SK-N-SH (cell line): ENCODE results near the gene TRIM29. TPM values are rescaled to one million over a fixed set of nuclear protein-coding genes. Genes with fewer than 3 reads are reported as not detected.
"Not testable (repeated sequence)": the region's sequence is repeated elsewhere in the genome, so short reads cannot be mapped to it uniquely, and the experiment has no call there.

Source experiments
- CTCF ChIA-PET: fragments of 300-600, 350-600 bp; formaldehyde crosslinking; extraction: SDS; loops from one replicate; lab custom pipeline; 2021; lab: Yijun Ruan, JAX
- POLR2A ChIA-PET: fragments of 350-600 bp; sonication (Branson Sonifier 250); formaldehyde crosslinking; extraction: SDS; loops from one replicate; lab custom pipeline; 2020; ENCODE audit warnings: antibody characterized with exemption, inconsistent platforms; lab: Yijun Ruan, JAX
- DNase-seq: peaks from one replicate; pipeline ENCODE4 v3.0.0; 2012
- H2AFZ ChIP-seq: fragments of 200-600 bp; sonication (generic); 2 replicates; pipeline ENCODE4 v1.8.1; 2016; ENCODE audit warnings: antibody characterized with exemption, mild to moderate bottlenecking, low read depth
- H3F3A ChIP-seq: fragments of 200-600 bp; sonication (generic); replicated peaks from 2 replicates; pipeline ENCODE3; 2016; ENCODE audit warnings: antibody characterized with exemption, mild to moderate bottlenecking; ENCODE audit not compliant: insufficient read depth
- H3K27ac ChIP-seq, 2 experiments: fragments of 200-500 bp in 1 of 2; fragments of 200-600 bp in 1 of 2; sonication (Bioruptor generic) in 1 of 2; sonication (generic), shearing (Covaris generic) in 1 of 2; 2 replicates each; pipeline versions ENCODE4 v1.5.1 to v1.6.1; 2014 to 2016; ENCODE audit warnings: low read depth in 2 of 2, inconsistent platforms in 1 of 2, low read length in 1 of 2, mild to moderate bottlenecking in 1 of 2, mixed read lengths in 1 of 2
- H3K27me3 ChIP-seq: fragments of 200-600 bp; sonication (generic), shearing (Covaris generic); 2 replicates; pipeline ENCODE4 v1.6.1; 2016; ENCODE audit warnings: mixed run types; ENCODE audit not compliant: insufficient read depth
- H3K36me3 ChIP-seq, 2 experiments: fragments of 200-500 bp in 1 of 2; fragments of 200-600 bp in 1 of 2; sonication (Bioruptor generic) in 1 of 2; sonication (generic) in 1 of 2; replicated peaks in 1 of 2; 2 replicates each; pipeline versions ENCODE3 to v1.5.1; 2014 to 2016; ENCODE audit warnings: low read length in 1 of 2, mild to moderate bottlenecking in 1 of 2; ENCODE audit not compliant: insufficient read depth in 2 of 2, control insufficient read depth in 1 of 2
- H3K4me1 ChIP-seq, 2 experiments: fragments of 200-500 bp in 1 of 2; fragments of 200-600 bp in 1 of 2; sonication (Bioruptor generic) in 1 of 2; sonication (generic), shearing (Covaris generic) in 1 of 2; 2 replicates each; pipeline versions ENCODE4 v1.5.1 to v1.6.1; 2014 to 2016; ENCODE audit warnings: low read depth in 1 of 2, low read length in 1 of 2, mixed run types in 1 of 2; ENCODE audit not compliant: insufficient read depth in 2 of 2, control insufficient read depth in 1 of 2
- H3K4me2 ChIP-seq: fragments of 200-600 bp; sonication (generic), shearing (Covaris generic); 2 replicates; pipeline ENCODE4 v1.6.1; 2017; ENCODE audit warnings: mixed run types
- H3K4me3 ChIP-seq, 2 experiments: fragments of 200-500 bp in 1 of 2; fragments of 200-600 bp in 1 of 2; sonication (Bioruptor generic) in 1 of 2; sonication (generic), shearing (Covaris generic) in 1 of 2; 2 replicates each; pipeline versions ENCODE4 v1.5.1 to v1.8.1; 2014 to 2016; ENCODE audit warnings: low read depth in 2 of 2, inconsistent platforms in 1 of 2, low read length in 1 of 2, mild to moderate bottlenecking in 1 of 2, mixed read lengths in 1 of 2, moderate library complexity in 1 of 2
- H3K79me2 ChIP-seq: fragments of 200-600 bp; sonication (generic); 2 replicates; pipeline ENCODE4 v1.8.1; 2017; ENCODE audit warnings: mild to moderate bottlenecking; ENCODE audit not compliant: insufficient read depth
- H3K9ac ChIP-seq: fragments of 200-600 bp; sonication (generic); 2 replicates; pipeline ENCODE4 v1.6.1; 2017; ENCODE audit warnings: mixed run types
- H3K9me2 ChIP-seq: fragments of 200-600 bp; sonication (generic); 2 replicates; pipeline ENCODE4 v1.6.1; 2017; ENCODE audit warnings: mixed run types
- H3K9me3 ChIP-seq: fragments of 200-600 bp; sonication (generic); 2 replicates; pipeline ENCODE4 v1.6.1; 2017; ENCODE audit warnings: mixed run types, mild to moderate bottlenecking, moderate library complexity
- H4K20me1 ChIP-seq: fragments of 200-600 bp; sonication (generic); 2 replicates; pipeline ENCODE4 v1.6.1; 2017; ENCODE audit warnings: mild to moderate bottlenecking, mixed run types; ENCODE audit not compliant: insufficient read depth
- CHD2 ChIP-seq: fragments of 150-350 bp; IDR thresholded peaks from 2 replicates; pipeline ENCODE4 v1.6.1; 2018; ENCODE audit warnings: low read length; ENCODE audit not compliant: partially characterized antibody
- ELF1 ChIP-seq: IDR thresholded peaks from 2 replicates; pipeline ENCODE4 v1.4.0; 2012
- EP300 ChIP-seq, 2 experiments: IDR thresholded peaks; 2 replicates each; pipeline versions ENCODE4 v1.4.0 to v1.6.1; 2012; ENCODE audit warnings: borderline replicate concordance in 1 of 2, low read depth in 1 of 2, low read length in 1 of 2
- FOXJ3 ChIP-seq: sonication (generic); formaldehyde crosslinking; IDR thresholded peaks from 2 replicates; pipeline ENCODE4 v1.5.1; 2020; ENCODE audit warnings: mild to moderate bottlenecking, missing genetic modification reagents
- GATA2 ChIP-seq: sonication (generic); formaldehyde crosslinking; IDR thresholded peaks from 2 replicates; pipeline ENCODE4 v1.5.0; 2020; ENCODE audit warnings: mild to moderate bottlenecking, missing genetic modification reagents
- RAD21 ChIP-seq: IDR thresholded peaks from 2 replicates; pipeline ENCODE4 v1.6.1; 2012; ENCODE audit warnings: mild to moderate bottlenecking, low read length
- RCOR1 ChIP-seq: fragments of 150-350 bp; IDR thresholded peaks from 2 replicates; pipeline ENCODE4 v1.6.1; 2017; ENCODE audit warnings: antibody characterized with exemption, low read length
- SMC3 ChIP-seq: IDR thresholded peaks from 2 replicates; pipeline ENCODE4 v1.6.1; 2012; ENCODE audit warnings: low read depth, low read length, improper control_type of control experiment
- TEAD4 ChIP-seq: IDR thresholded peaks from 2 replicates; pipeline ENCODE4 v1.4.0; 2012; ENCODE audit warnings: mild to moderate bottlenecking, borderline replicate concordance; ENCODE audit not compliant: insufficient read depth
- WGBS: methylation state at CpG from one replicate; pipeline ENCODE4 v1.1.6; 2017; ENCODE audit warnings: low lambda C conversion rate; 5-methylcytosine and 5-hydroxymethylcytosine counted together
- polyA plus RNA-seq, 3 experiments: library from polyadenylated mRNA; depleted of rRNA; stranded (reverse); fragments of >200 nt; gene quantifications; 2 replicates each; pipeline ENCODE4 v1.2.3, GENCODE V29; 2012
- TF ChIP-seq, protein P1 (sequence below): IDR thresholded peaks from 2 replicates; pipeline ENCODE4 v1.4.0; 2012; ENCODE audit warnings: low read depth
- TF ChIP-seq, protein P2 (sequence below): fragments of 200-600 bp; sonication (generic); IDR thresholded peaks from 2 replicates; pipeline ENCODE4 v1.6.1; 2017; ENCODE audit warnings: antibody characterized with exemption, mild to moderate bottlenecking, moderate library complexity

TRIM29 gene
- polyA plus RNA-seq, 1 of the 3 experiments (the other 2 are of a cell fraction), result 0.03 TPM

DNA sequence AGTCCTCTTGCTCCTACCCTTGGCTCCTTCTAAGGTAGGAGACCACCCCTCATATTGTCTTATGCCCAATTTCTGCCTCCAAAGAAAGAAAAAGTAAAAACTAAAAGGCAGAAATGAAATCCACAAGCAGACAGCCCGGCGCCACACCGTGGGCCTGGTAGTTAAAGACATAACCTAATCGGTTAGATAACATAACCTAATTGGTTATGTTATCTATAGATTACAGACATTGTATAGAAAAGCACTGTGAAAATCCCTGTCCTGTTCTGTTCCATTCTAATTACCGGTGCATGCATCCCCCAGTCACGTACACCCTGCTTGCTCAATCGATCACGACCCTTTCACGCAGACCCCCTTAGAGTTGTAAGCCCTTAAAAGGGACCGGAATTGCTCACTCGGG, 5.6 kb upstream of the TRIM29 start:
- H4K20me1 ChIP-seq, result not testable (repeated sequence)

DNA sequence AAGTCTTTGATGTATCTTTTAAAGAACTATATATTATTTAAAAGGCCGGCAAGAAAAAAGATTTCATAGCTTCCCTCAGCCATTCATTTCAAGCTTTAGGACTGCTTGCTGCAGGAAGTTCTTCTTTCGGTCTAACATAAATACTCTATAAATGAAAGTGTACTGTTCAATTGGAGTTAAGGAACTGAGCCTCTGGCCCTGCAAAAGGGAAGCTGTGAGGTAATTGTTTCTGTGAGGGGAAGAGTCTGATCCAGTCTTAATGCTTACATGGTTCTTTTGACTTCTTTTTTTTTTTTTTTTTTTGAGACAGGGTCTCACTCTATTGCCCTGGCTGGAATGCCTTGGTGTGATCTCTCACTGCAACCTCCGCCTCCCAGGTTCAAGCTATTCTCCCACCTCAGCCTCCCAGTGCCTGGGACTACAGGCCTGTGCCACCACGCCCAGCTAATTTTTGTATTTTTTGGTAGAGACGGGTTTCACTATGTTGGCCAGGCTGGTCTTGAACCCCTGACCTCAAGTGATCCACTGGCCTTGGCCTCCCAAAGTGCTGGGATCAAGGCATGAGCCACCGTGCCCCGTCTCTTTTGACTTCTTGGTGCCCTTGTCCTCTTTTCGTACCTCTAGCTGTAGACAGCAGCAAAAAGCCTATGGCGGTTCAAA, 4.7 kb upstream of the TRIM29 start:
- no peaks in the 10 kb centered on the region for H3K9me2 ChIP-seq
- no peaks in the 10 kb centered on the region for H3K9me3 ChIP-seq
- no peak overlapping the region for H2AFZ ChIP-seq
- H3K27me3 ChIP-seq, result peaks cover 22% of the 10 kb centered on the region; the same call in 1 of the 2 replicates
- CTCF ChIA-PET, result interaction anchor here (0.5 to 1.9 kb wide), 5 partner anchors 10 to 668 kb away, joined by 3 to 9 read pairs (median 3); partner anchors contain the start of gene NECTIN1
- no peak overlapping the region for H3K4me2 ChIP-seq
- H3K27ac ChIP-seq, result no peak overlapping the region
- no peaks in the 10 kb centered on the region for H3K79me2 ChIP-seq
- no peak for DNase-seq
- POLR2A ChIA-PET, result no interaction called here
- H3K4me3 ChIP-seq, result no peak overlapping the region
- TF ChIP-seq CHD2 (no peak), ELF1 (no peak), RAD21 (no peak)
- TF ChIP-seq, protein P1, sequence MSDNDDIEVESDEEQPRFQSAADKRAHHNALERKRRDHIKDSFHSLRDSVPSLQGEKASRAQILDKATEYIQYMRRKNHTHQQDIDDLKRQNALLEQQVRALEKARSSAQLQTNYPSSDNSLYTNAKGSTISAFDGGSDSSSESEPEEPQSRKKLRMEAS, result no peak
- H3K36me3 ChIP-seq, result no peaks in the 10 kb centered on the region
- peaks cover 0 to 38% of the 10 kb centered on the region in 2 experiments; a peak in 2 of 4 replicates for H3K4me1 ChIP-seq
- no peaks in the 10 kb centered on the region for H3F3A ChIP-seq
- H3K9ac ChIP-seq, result no peak overlapping the region
- H4K20me1 ChIP-seq, result no peaks in the 10 kb centered on the region
- 61% methylated on average over 9 of the region's 9 CpGs for WGBS

More for the DNA sequence above, 5.6 kb upstream of the TRIM29 start:
- Histone ChIP-seq H3K27ac (peak overlapping the region in 1 of 2 experiments; percentile 58; a peak in 2 of 4 replicates), H3K27me3 (peaks cover 22% of the 10 kb centered on the region; the same call in 1 of the 2 replicates), H3K4me1 (peaks cover 0 to 31% of the 10 kb centered on the region in 2 experiments; a peak in 2 of 4 replicates)
- H3K4me3 ChIP-seq, DNase-seq, H3K9ac ChIP-seq, H3K36me3 ChIP-seq, H3F3A ChIP-seq, H2AFZ ChIP-seq, H3K4me2 ChIP-seq, H3K79me2 ChIP-seq, H3K9me3 ChIP-seq, POLR2A ChIA-PET, H3K9me2 ChIP-seq: not testable (repeated sequence)
- 16% methylated on average over 11 of the region's 11 CpGs for WGBS
- TF ChIP-seq GATA2 (CRISPR knock-in tag) (peak; percentile 89), EP300 (IDR thresholded peaks at IDR 0.05; ENCODE audit: borderline replicate concordance in 1 of 2, low read depth in 1 of 2, low read length in 1 of 2) (peak in 1 of 2 experiments; percentile 70; a peak in 2 of 4 replicates)
- CTCF ChIA-PET, result interaction anchor here (0.5 to 2.0 kb wide), 5 partner anchors 11 to 415 kb away, joined by 3 to 9 read pairs (median 5); partner anchors contain the start of gene NECTIN1

DNA sequence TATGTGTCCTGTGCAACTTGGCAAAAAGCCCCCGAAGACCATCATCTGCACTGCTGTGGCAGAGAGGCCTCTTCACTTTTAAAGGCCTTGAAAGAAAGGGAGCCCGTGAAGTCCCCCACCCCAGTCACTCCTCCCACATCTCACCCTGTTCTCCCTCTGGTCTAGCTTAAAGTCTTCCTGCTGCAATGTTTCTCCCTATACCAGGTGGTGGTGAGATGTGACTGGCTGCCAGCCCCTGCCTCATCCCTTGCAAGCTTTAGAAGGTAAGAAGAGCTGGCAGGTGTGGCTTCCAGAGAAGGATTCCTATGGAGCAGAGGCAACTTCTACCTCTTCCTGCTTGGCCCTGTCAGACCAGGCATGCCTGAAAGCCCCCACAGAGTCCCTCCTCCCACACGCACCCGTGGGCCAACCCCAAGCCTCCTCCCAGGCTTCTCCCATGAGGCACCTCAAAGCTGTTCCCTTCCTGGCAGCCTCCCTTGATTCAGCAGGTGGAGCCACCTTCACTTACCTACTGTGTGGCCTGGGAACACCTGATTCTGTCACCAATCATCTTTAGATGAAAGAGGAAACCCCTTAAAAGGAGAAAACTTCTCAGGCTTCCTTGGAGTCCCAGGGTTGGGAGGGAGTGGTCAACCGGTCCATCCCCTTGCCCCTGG, 4.0 kb upstream of the TRIM29 start:
- Histone ChIP-seq H3K27ac (no peak overlapping the region), H3K9ac (no peak overlapping the region), H3K79me2 (no peaks in the 10 kb centered on the region), H4K20me1 (no peaks in the 10 kb centered on the region), H2AFZ (no peak overlapping the region), H3K36me3 (no peaks in the 10 kb centered on the region), H3F3A (no peaks in the 10 kb centered on the region), H3K27me3 (peaks cover 22% of the 10 kb centered on the region; the same call in 1 of the 2 replicates), H3K4me2 (no peak overlapping the region), H3K9me2 (no peaks in the 10 kb centered on the region)
- POLR2A ChIA-PET, result no interaction called here
- DNase-seq, result peak; percentile 9
- CTCF ChIA-PET, result interaction anchor here (1.0 to 1.9 kb wide), 6 partner anchors 9 to 667 kb away, joined by 3 to 9 read pairs (median 4); partner anchors contain the start of gene NECTIN1
- TF ChIP-seq FOXJ3 (CRISPR knock-in tag), result no peak
- TF ChIP-seq, protein P2, sequence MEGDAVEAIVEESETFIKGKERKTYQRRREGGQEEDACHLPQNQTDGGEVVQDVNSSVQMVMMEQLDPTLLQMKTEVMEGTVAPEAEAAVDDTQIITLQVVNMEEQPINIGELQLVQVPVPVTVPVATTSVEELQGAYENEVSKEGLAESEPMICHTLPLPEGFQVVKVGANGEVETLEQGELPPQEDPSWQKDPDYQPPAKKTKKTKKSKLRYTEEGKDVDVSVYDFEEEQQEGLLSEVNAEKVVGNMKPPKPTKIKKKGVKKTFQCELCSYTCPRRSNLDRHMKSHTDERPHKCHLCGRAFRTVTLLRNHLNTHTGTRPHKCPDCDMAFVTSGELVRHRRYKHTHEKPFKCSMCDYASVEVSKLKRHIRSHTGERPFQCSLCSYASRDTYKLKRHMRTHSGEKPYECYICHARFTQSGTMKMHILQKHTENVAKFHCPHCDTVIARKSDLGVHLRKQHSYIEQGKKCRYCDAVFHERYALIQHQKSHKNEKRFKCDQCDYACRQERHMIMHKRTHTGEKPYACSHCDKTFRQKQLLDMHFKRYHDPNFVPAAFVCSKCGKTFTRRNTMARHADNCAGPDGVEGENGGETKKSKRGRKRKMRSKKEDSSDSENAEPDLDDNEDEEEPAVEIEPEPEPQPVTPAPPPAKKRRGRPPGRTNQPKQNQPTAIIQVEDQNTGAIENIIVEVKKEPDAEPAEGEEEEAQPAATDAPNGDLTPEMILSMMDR, result no peak
- no peak for TF ChIP-seq TEAD4
- TF ChIP-seq EP300 (IDR thresholded peaks at IDR 0.05; ENCODE audit: borderline replicate concordance in 1 of 2, low read depth in 1 of 2, low read length in 1 of 2), result no peak
- no peak for TF ChIP-seq RCOR1
- TF ChIP-seq SMC3, result no peak
- TF ChIP-seq, all 33 proteins: peak for 0
- Histone ChIP-seq H3K4me1 (peaks cover 0 to 38% of the 10 kb centered on the region in 2 experiments; a peak in 2 of 4 replicates), H3K4me3 (no peak overlapping the region), H3K9me3 (no peaks in the 10 kb centered on the region)
- WGBS, result 62% methylated on average over 4 of the region's 5 CpGs
